GM12801 (cell line): ENCODE data around the gene E4F1.

Experiments
- TF ChIP-seq, protein P1 (sequence below): IDR thresholded peaks from one replicate; pipeline ENCODE4 v1.5.1; 2011; ENCODE audit warnings: control low read depth; ENCODE audit not compliant: insufficient read length; ENCODE audit errors: extremely low read depth

The E4F1 gene

DNA sequence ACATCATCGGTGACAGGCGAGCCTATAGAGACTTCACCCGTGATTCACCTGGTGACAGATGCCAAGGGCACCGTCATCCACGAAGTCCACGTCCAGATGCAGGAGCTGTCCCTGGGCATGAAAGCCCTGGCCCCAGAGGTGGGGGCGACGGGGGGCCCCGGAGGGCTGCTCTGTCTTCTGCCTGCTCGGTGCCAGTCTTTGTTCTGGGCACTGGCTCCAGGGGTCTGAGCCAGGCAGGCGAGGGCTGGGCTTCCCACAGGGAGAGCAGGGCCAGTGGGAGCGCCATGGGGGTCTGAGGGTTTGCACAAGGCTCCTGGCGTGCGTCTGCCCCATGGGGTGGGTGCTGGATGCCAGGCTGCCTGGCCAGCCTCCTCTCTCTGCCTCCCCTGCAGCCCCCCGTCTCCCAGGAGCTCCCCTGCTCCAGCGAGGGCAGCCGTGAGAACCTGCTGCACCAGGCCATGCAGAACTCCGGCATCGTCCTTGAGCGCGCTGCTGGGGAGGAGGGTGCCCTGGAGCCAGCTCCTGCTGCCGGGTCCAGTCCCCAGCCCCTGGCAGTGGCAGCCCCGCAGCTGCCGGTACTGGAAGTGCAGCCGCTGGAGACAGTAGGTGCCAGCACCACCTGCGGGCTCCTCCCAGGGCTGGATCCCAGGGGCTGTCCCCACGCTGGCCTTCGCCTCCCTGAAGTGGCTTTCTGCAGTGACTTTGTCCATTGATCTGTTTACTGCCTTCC, 9.8 kb downstream of the E4F1 start:
- TF ChIP-seq, protein P1, sequence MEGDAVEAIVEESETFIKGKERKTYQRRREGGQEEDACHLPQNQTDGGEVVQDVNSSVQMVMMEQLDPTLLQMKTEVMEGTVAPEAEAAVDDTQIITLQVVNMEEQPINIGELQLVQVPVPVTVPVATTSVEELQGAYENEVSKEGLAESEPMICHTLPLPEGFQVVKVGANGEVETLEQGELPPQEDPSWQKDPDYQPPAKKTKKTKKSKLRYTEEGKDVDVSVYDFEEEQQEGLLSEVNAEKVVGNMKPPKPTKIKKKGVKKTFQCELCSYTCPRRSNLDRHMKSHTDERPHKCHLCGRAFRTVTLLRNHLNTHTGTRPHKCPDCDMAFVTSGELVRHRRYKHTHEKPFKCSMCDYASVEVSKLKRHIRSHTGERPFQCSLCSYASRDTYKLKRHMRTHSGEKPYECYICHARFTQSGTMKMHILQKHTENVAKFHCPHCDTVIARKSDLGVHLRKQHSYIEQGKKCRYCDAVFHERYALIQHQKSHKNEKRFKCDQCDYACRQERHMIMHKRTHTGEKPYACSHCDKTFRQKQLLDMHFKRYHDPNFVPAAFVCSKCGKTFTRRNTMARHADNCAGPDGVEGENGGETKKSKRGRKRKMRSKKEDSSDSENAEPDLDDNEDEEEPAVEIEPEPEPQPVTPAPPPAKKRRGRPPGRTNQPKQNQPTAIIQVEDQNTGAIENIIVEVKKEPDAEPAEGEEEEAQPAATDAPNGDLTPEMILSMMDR: no peak

DNA sequence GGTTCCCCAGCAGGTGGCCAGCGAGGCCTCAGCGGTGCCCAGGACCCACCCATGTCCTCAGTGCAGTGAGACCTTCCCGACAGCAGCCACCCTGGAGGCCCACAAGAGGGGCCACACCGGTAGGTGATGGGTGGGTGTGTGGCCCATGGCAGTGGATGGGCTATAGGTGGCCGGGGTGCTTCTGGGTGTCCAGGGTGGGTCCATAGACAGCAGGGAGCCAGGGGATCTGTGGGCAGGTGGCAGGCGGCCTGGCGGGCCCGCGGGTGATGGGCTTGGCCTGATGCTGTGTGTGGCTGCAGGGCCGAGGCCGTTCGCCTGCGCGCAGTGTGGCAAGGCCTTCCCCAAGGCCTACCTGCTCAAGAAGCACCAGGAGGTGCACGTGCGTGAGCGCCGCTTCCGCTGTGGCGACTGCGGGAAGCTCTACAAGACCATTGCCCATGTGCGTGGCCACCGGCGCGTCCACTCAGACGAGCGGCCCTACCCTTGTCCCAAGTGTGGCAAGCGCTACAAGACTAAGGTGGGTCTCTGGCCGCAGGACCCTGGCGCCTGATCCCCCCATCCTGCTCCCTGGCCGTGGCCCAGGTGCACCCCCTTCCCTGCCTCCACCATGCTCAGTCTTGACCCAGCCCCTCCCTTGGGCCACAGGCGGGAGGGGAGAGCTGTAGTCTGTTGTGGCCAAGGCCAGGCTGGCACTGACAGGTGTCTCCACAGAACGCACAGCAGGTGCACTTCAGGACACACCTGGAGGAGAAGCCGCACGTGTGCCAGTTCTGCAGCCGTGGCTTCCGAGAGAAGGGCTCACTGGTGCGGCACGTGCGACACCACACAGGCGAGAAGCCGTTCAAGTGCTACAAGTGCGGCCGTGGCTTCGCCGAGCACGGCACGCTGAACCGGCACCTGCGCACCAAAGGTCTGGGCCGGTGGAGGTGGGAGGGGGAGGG, 10.8 kb downstream of the E4F1 start:
- TF ChIP-seq, protein P1: no peak

DNA sequence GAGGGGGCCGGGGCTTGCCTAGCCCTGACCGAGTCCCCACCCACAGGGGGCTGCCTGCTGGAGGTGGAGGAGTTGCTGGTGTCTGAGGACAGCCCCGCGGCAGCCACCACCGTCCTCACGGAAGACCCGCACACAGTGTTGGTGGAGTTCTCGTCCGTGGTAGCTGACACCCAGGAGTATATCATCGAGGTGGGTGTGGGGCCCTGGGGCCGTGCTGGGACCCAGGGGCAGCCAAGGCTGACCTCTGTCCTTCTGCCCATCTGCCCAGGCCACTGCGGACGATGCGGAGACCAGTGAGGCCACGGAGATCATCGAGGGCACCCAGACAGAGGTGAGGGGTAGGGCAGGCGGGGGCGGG, 11.4 kb downstream of the E4F1 start:
- TF ChIP-seq, protein P1: no peak

DNA sequence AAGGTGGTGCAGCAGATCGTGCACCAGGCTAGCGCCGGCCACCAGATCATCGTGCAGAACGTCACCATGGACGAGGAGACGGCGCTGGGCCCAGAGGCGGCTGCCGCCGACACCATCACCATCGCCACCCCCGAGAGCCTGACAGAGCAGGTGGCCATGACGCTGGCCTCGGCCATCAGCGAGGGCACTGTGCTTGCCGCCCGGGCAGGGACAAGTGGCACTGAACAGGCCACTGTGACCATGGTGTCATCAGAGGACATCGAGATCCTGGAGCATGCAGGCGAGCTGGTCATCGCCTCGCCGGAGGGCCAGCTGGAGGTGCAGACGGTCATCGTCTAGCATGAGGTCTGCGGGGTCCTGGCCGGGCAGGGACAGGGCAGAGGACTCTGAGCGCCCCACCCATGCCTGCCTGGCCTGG, 11.9 kb downstream of the E4F1 start:
- TF ChIP-seq, protein P1: no peak

DNA sequence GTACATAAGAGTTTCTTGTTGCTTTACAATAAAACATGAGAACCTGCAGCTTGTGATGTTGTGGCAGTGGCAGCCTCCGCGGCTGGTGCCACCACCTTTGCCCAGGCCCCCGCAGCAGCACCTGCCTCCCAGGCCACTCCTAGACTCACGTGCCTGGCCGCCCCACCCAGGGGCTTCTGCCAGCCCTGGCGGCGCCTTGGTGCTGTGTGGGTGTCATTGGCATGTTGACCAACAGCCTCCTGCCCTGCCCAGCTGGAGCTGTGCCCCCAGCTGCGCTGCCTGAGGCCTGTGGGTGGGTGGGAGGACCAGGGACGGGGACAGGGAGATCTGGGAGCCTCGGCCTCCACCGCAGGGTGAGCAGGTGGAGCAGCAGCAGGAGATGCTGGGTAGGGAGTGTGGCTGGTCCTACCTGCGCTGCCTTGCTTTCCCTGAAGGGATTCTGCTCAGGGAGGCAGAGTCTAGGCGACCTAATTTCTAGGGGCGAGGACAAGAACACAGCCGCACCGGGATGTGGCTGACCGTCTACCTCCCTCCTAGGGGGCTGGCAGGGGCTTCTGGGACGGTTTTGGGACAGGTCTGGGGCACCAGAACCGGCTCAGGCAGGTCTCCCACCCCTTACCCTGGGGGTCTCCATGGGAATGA, 12.4 kb downstream of the E4F1 start:
- TF ChIP-seq, protein P1: no peak

DNA sequence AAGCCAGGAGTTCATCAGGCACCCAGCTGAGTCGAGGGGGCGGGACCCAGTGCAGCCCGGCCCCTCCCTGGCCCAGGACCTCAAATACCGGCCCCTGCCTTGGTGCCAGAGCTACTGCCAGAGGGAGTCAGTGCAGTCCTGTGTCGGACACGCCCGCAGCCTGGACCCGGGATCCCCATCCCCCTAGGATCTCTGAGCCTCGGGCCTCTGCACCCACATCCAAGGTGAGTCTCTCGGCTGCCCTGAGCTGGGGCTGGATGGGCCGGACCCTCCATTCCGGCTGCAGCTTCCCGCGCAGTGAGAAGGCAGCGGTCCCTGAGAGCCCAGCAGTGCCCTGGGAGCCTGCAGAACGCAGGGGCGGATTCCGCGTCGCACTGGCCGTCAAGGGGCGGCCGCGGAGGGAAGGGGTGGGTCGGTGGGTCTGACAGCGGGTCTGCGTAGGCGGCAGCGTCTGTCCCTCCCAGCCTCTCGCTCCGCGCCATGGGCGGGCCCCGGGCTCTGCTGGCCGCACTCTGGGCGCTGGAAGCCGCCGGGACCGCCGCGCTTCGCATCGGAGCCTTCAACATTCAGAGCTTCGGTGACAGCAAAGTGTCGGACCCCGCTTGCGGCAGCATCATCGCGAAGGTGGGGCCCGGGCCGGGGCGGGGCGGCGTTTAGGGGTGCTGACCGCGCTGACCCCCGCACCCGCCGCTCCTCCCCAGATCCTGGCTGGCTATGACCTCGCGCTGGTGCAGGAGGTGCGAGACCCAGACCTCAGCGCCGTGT, 13.1 kb downstream of the E4F1 start, which contains the start of gene DNASE1L2:
Gene DNASE1L2, plus strand, starts transcription at position 108 of the 765 bp plus-strand sequence. Its CDS starts 373 bp downstream, at position 481.
- TF ChIP-seq, protein P1: no peak
